Keratinocyte (primary cell): Measurements from ENCODE around the gene DNAJB6. TPM values are rescaled to one million over a fixed set of nuclear protein-coding genes. Genes with fewer than 3 reads are reported as not detected.

Experiments used
- DNase-seq: peaks from one replicate; pipeline ENCODE4 v3.0.0-alpha.2; 2011; ENCODE audit warnings: low read depth, missing footprints, low spot score
- FAIRE-seq: peaks from 2 replicates; lab custom pipeline; 2011; peaks lifted over from hg19 to GRCh38; lab: Jason Lieb, UNC
- H2AFZ ChIP-seq: 2 replicates; pipeline ENCODE4 v1.6.0; 2012; ENCODE audit warnings: low read length, control low read depth, inconsistent platforms; ENCODE audit not compliant: control insufficient read depth
- H3K27ac ChIP-seq: 2 replicates; pipeline ENCODE4 v1.5.1; 2011; ENCODE audit warnings: low read length; ENCODE audit not compliant: control insufficient read depth, insufficient read depth
- H3K27me3 ChIP-seq: 3 replicates; pipeline ENCODE4 v1.6.0; 2011; ENCODE audit warnings: low read length; ENCODE audit not compliant: control insufficient read depth, insufficient read depth; ENCODE audit errors: extremely low read depth
- H3K36me3 ChIP-seq, 2 experiments: 2 replicates in 1 of 2; 3 replicates in 1 of 2; pipeline ENCODE4 v1.5.1; 2011; ENCODE audit warnings: low read length in 2 of 2, mild to moderate bottlenecking in 1 of 2; ENCODE audit not compliant: control insufficient read depth in 2 of 2, insufficient read depth in 2 of 2; ENCODE audit errors: extremely low read depth in 1 of 2
- H3K4me1 ChIP-seq: 3 replicates; pipeline ENCODE4 v1.5.1; 2011; ENCODE audit warnings: low read length; ENCODE audit not compliant: control insufficient read depth, insufficient read depth; ENCODE audit errors: extremely low read depth
- H3K4me2 ChIP-seq: 3 replicates; pipeline ENCODE4 v1.6.0; 2011; ENCODE audit warnings: low read depth, low read length; ENCODE audit not compliant: control insufficient read depth, insufficient read depth; ENCODE audit errors: extremely low read depth
- H3K4me3 ChIP-seq, 3 experiments: fragments of 200-600 bp in 1 of 3; sonication (generic) in 1 of 3; 2 replicates in 2 of 3; 3 replicates in 1 of 3; pipeline ENCODE4 v1.5.1; 2011 to 2016; ENCODE audit warnings: low read length in 3 of 3, mild to moderate bottlenecking in 3 of 3, control low read depth in 2 of 3, inconsistent platforms in 1 of 3, low read depth in 1 of 3, mixed read lengths in 1 of 3, mixed run types in 1 of 3, moderate library complexity in 1 of 3; ENCODE audit not compliant: control insufficient read depth in 2 of 3, insufficient read depth in 2 of 3; ENCODE audit errors: extremely low read depth in 1 of 3
- H3K79me2 ChIP-seq: 2 replicates; pipeline ENCODE4 v1.6.0; 2012; ENCODE audit warnings: low read length; ENCODE audit not compliant: control insufficient read depth, insufficient read depth
- H3K9ac ChIP-seq: 3 replicates; pipeline ENCODE4 v1.6.0; 2011; ENCODE audit warnings: low read length; ENCODE audit not compliant: control insufficient read depth, insufficient read depth; ENCODE audit errors: extremely low read depth
- H3K9me1 ChIP-seq: 3 replicates; pipeline ENCODE4 v1.6.0; 2011; ENCODE audit warnings: low read length; ENCODE audit not compliant: control insufficient read depth, insufficient read depth; ENCODE audit errors: extremely low read depth
- H3K9me3 ChIP-seq: 2 replicates; pipeline ENCODE4 v1.5.1; 2012; ENCODE audit warnings: low read depth, low read length; ENCODE audit not compliant: control insufficient read depth
- H4K20me1 ChIP-seq: 3 replicates; pipeline ENCODE4 v1.6.0; 2011; ENCODE audit warnings: low read length; ENCODE audit not compliant: control insufficient read depth, insufficient read depth; ENCODE audit errors: extremely low read depth
- CTCF ChIP-seq, 3 experiments: IDR thresholded peaks in 1 of 3; conservative IDR thresholded peaks in 1 of 3; optimal IDR thresholded peaks in 1 of 3; 2 replicates in 2 of 3; 3 replicates in 1 of 3; pipeline versions ENCODE3 to v1.5.1; 2011; ENCODE audit warnings: low read length in 3 of 3, mild to moderate bottlenecking in 3 of 3, moderate library complexity in 2 of 3, control low read depth in 1 of 3, inconsistent platforms in 1 of 3; ENCODE audit not compliant: insufficient read depth in 2 of 3; ENCODE audit errors: extremely low read depth in 1 of 3
- EZH2 ChIP-seq: IDR thresholded peaks from one replicate; pipeline ENCODE4 v1.6.1; 2012; ENCODE audit warnings: inconsistent platforms, mild to moderate bottlenecking, low read length, moderate library complexity
- dilution Hi-C: fragments of 300-500 bp; cut with MboI; formaldehyde crosslinking; loops from one replicate; pipeline ENCODE4 v1.7.0; 2020; ENCODE audit warnings: low sequenced_read_pairs; ENCODE audit not compliant: extremely low pct_ligation_motif_present
- polyA plus RNA-seq, 5 experiments: library from polyadenylated mRNA; depleted of rRNA in 3 of 5; stranded (reverse) in 3 of 5; stranded (forward) in 1 of 5; unstranded in 1 of 5; fragments of >200 nt; gene quantifications; 1 replicate in 1 of 5; 2 replicates in 3 of 5; 3 replicates in 1 of 5; pipeline versions ENCODE4 v1.2.1 to v1.2.3, GENCODE V29; 2011 to 2012; ENCODE audit warnings: missing spikeins in 2 of 5, low read depth in 1 of 5, low replicate concordance in 1 of 5

The DNAJB6 gene
- polyA plus RNA-seq, 1 donor (not counting 4 experiments of a cell fraction or from before 2014, with no cell fraction given): 152 TPM

- no peaks in the 10 kb centered on the region for H3K9me1 ChIP-seq
- H3K36me3 ChIP-seq: no peaks in the 10 kb centered on the region
- dilution Hi-C loops: no loop called here
- FAIRE-seq (no peak), DNase-seq (no peak)
- H3K4me3 ChIP-seq: no peak overlapping the region
- H3K9ac ChIP-seq: no peak overlapping the region
- no peak overlapping the region for H3K27ac ChIP-seq
- peaks cover 9% of the 10 kb centered on the region for H3K4me1 ChIP-seq
- no peak overlapping the region for H2AFZ ChIP-seq
- H3K9me3 ChIP-seq: no peaks in the 10 kb centered on the region
- peaks cover 32% of the 10 kb centered on the region for H3K79me2 ChIP-seq
- peaks cover 10% of the 10 kb centered on the region for H4K20me1 ChIP-seq
- H3K4me2 ChIP-seq: no peak overlapping the region
- no peaks in the 10 kb centered on the region for H3K27me3 ChIP-seq
- no peak for TF ChIP-seq CTCF (optimal IDR thresholded peaks at IDR 0.05 in 1 of 3, IDR thresholded peaks at IDR 0.05 in 1 of 3, conservative IDR thresholded peaks at IDR 0.05 in 1 of 3; ENCODE audit: extremely low read depth in 1 of 3, insufficient read depth in 2 of 3, low read length in 3 of 3)
- no peak for TF ChIP-seq EZH2
Measured at GRCh38 chr7:157335236-157335635, 1.6 kb upstream of the DNAJB6 start.

GRCh38 chr7:157335991-157336382 lies 817 bp upstream of the DNAJB6 start:
- H3K27ac ChIP-seq: peak overlapping the region; percentile 73
- H2AFZ ChIP-seq: peak overlapping the region; percentile 75
- H3K36me3 ChIP-seq: no peaks in the 10 kb centered on the region
- peak overlapping the region; percentile 94 for H3K9ac ChIP-seq
- no peak for FAIRE-seq
- DNase-seq: no peak
- peaks cover 12% of the 10 kb centered on the region for H3K4me1 ChIP-seq
- no peaks in the 10 kb centered on the region for H3K27me3 ChIP-seq
- H3K4me2 ChIP-seq: peak overlapping the region; percentile 77
- TF ChIP-seq EZH2: no peak
- H3K4me3 ChIP-seq: peak overlapping the region; percentile 68 to 79 (median 72)
- peaks cover 39% of the 10 kb centered on the region for H3K79me2 ChIP-seq
- no peaks in the 10 kb centered on the region for H3K9me1 ChIP-seq
- dilution Hi-C loops: no loop called here
- H3K9me3 ChIP-seq: no peaks in the 10 kb centered on the region
- peaks cover 16% of the 10 kb centered on the region for H4K20me1 ChIP-seq
